HEK293T (cell line): Measurements from ENCODE around the gene PANK1.

Source experiments
- BHLHE40 ChIP-seq: fragments of 450-650 bp; IDR thresholded peaks from 2 replicates; pipeline ENCODE4 v1.6.1; 2016; ENCODE audit warnings: mild to moderate bottlenecking, moderate library complexity, borderline replicate concordance
- CTBP1 ChIP-seq: fragments of 450-650 bp; IDR thresholded peaks from 2 replicates; pipeline ENCODE4 v1.6.1; 2016; ENCODE audit warnings: borderline replicate concordance
- FOXM1 ChIP-seq: fragments of 450-650 bp; IDR thresholded peaks from 2 replicates; pipeline ENCODE4 v1.6.1; 2017; ENCODE audit warnings: mild to moderate bottlenecking, borderline replicate concordance
- SP1 ChIP-seq: fragments of 450-650 bp; IDR thresholded peaks from 2 replicates; pipeline ENCODE4 v1.6.1; 2017
- SUZ12 ChIP-seq: fragments of 450-650 bp; IDR thresholded peaks from 2 replicates; pipeline ENCODE4 v1.6.1; 2016; ENCODE audit warnings: mild to moderate bottlenecking
- TARDBP ChIP-seq: fragments of 450-650 bp; IDR thresholded peaks from 2 replicates; pipeline ENCODE4 v1.6.1; 2016
- ZNF384 ChIP-seq: fragments of 450-650 bp; IDR thresholded peaks from 2 replicates; pipeline ENCODE4 v1.6.1; 2016

GRCh38 chr10:89536013-89536354, 109.1 kb downstream of the PANK1 start:
- no peak for TF ChIP-seq TARDBP
- TF ChIP-seq CTBP1, result no peak
- TF ChIP-seq FOXM1, result no peak
- no peak for TF ChIP-seq BHLHE40
- TF ChIP-seq SUZ12, result no peak
- TF ChIP-seq SP1, result no peak
- no peak for TF ChIP-seq ZNF384
